ENCODE results near the gene ZDHHC1.

The ZDHHC1 gene

GRCh38 chr16:67451704-67452435 lies 35.6 kb upstream of the ZDHHC1 start:
- Histone ChIP-seq H3K4me2 (no peak overlapping the region), H3K36me3 (peaks cover 53 to 100% (median 94%) of the 10 kb centered on the region in 11 experiments), H3K9ac (0 out of 22 replicates have a peak overlapping the region, but pooled peaks of 1 of the 11 experiments have one; percentile 28), H3K4me3 (no peak overlapping the region), H3K9me3 (replicated peaks in 1 of 11) (no peaks in the 10 kb centered on the region), H3K4me1 (peaks cover 6 to 55% (median 17%) of the 10 kb centered on the region in 10 experiments; a peak in 17 of 20 replicates), H3K27ac (no peak overlapping the region), H3K27me3 (no peaks in the 10 kb centered on the region), H4K20me1 (peaks cover 85 to 100% (median 100%) of the 10 kb centered on the region in 11 experiments)
- no peak for TF ChIP-seq Cebpa-rat (IDR thresholded peaks at IDR 0.05)

- Histone ChIP-seq H3K27ac (no peak overlapping the region), H3K4me2 (no peak overlapping the region), H3K9me3 (replicated peaks in 1 of 11) (no peaks in the 10 kb centered on the region), H3K9ac (0 out of 22 replicates have a peak overlapping the region, but pooled peaks of 1 of the 11 experiments have one; percentile 28), H3K36me3 (peaks cover 53 to 100% (median 94%) of the 10 kb centered on the region in 11 experiments), H3K27me3 (no peaks in the 10 kb centered on the region), H4K20me1 (peaks cover 85 to 100% (median 100%) of the 10 kb centered on the region in 11 experiments), H3K4me3 (no peak overlapping the region), H3K4me1 (peaks cover 0 to 55% (median 11%) of the 10 kb centered on the region in 10 experiments; a peak in 15 of 20 replicates)
- no peak for TF ChIP-seq Cebpa-rat (IDR thresholded peaks at IDR 0.05)
Measured at GRCh38 chr16:67451061-67451703, 34.9 kb upstream of the ZDHHC1 start.

GRCh38 chr16:67449739-67450138 lies 33.5 kb upstream of the ZDHHC1 start:
- H3K27ac ChIP-seq = no peak overlapping the region
- peaks cover 0 to 42% (median under 1%) of the 10 kb centered on the region in 10 experiments; a peak in 8 of 20 replicates for H3K4me1 ChIP-seq
- H3K27me3 ChIP-seq = no peaks in the 10 kb centered on the region
- peak overlapping the region in 2 of 11 experiments; percentile 30 to 33; a peak in 1 of 22 replicates for H3K9ac ChIP-seq
- H3K9me3 ChIP-seq (replicated peaks in 1 of 11) = no peaks in the 10 kb centered on the region
- peaks cover 57 to 100% (median 100%) of the 10 kb centered on the region in 11 experiments for H3K36me3 ChIP-seq
- H4K20me1 ChIP-seq = peaks cover 85 to 100% (median 100%) of the 10 kb centered on the region in 11 experiments
- no peak overlapping the region for H3K4me3 ChIP-seq
- H3K4me2 ChIP-seq = no peak overlapping the region; a peak in 1 of 22 replicates
- no peak for TF ChIP-seq Cebpa-rat (IDR thresholded peaks at IDR 0.05)

GRCh38 chr16:67449336-67449735 lies 33.1 kb upstream of the ZDHHC1 start:
- Histone ChIP-seq H3K9me3 (replicated peaks in 1 of 11) (no peaks in the 10 kb centered on the region), H3K4me1 (peaks cover 0 to 39% (median 0%) of the 10 kb centered on the region in 10 experiments; a peak in 6 of 20 replicates), H3K27ac (no peak overlapping the region), H4K20me1 (peaks cover 85 to 100% (median 100%) of the 10 kb centered on the region in 11 experiments), H3K9ac (peak overlapping the region in 2 of 11 experiments; percentile 33 to 46; a peak in 3 of 22 replicates), H3K36me3 (peaks cover 59 to 100% (median 100%) of the 10 kb centered on the region in 11 experiments), H3K4me2 (no peak overlapping the region; a peak in 1 of 22 replicates), H3K4me3 (no peak overlapping the region), H3K27me3 (no peaks in the 10 kb centered on the region)
- TF ChIP-seq Cebpa-rat (IDR thresholded peaks at IDR 0.05) = no peak

- Histone ChIP-seq H3K9me3 (replicated peaks in 1 of 11) (no peaks in the 10 kb centered on the region), H3K4me2 (no peak overlapping the region), H3K4me1 (peaks cover 0 to 39% (median 0%) of the 10 kb centered on the region in 10 experiments; a peak in 5 of 20 replicates), H3K27me3 (no peaks in the 10 kb centered on the region), H3K4me3 (no peak overlapping the region), H3K27ac (no peak overlapping the region), H3K36me3 (peaks cover 65 to 100% (median 100%) of the 10 kb centered on the region in 11 experiments), H4K20me1 (peaks cover 86 to 100% (median 100%) of the 10 kb centered on the region in 11 experiments), H3K9ac (peak overlapping the region in 2 of 11 experiments; percentile 33 to 46; a peak in 3 of 22 replicates)
- TF ChIP-seq Cebpa-rat (IDR thresholded peaks at IDR 0.05) = no peak
Measured at GRCh38 chr16:67448580-67448979, 32.3 kb upstream of the ZDHHC1 start.

GRCh38 chr16:67447508-67448076 lies 31.3 kb upstream of the ZDHHC1 start:
- Histone ChIP-seq H3K27me3 (no peaks in the 10 kb centered on the region), H3K9ac (peak overlapping the region in 1 of 11 experiments; percentile 34; a peak in 2 of 22 replicates), H4K20me1 (peaks cover 87 to 100% (median 100%) of the 10 kb centered on the region in 11 experiments), H3K9me3 (replicated peaks in 1 of 11) (no peaks in the 10 kb centered on the region), H3K4me1 (peaks cover 0 to 41% (median 3%) of the 10 kb centered on the region in 10 experiments; a peak in 6 of 20 replicates), H3K4me2 (no peak overlapping the region), H3K36me3 (peaks cover 62 to 100% (median 100%) of the 10 kb centered on the region in 11 experiments), H3K27ac (no peak overlapping the region), H3K4me3 (no peak overlapping the region)
- TF ChIP-seq Cebpa-rat (IDR thresholded peaks at IDR 0.05) = no peak

- peak overlapping the region in 2 of 11 experiments; percentile 34 to 38; a peak in 3 of 22 replicates for H3K9ac ChIP-seq
- H3K4me2 ChIP-seq = no peak overlapping the region
- peaks cover 0 to 45% (median 6%) of the 10 kb centered on the region in 10 experiments; a peak in 9 of 20 replicates for H3K4me1 ChIP-seq
- H3K36me3 ChIP-seq = peaks cover 62 to 100% (median 100%) of the 10 kb centered on the region in 11 experiments
- H3K27me3 ChIP-seq = no peaks in the 10 kb centered on the region
- no peaks in the 10 kb centered on the region for H3K9me3 ChIP-seq (replicated peaks in 1 of 11)
- H3K4me3 ChIP-seq = no peak overlapping the region
- no peak overlapping the region for H3K27ac ChIP-seq
- H4K20me1 ChIP-seq = peaks cover 87 to 100% (median 100%) of the 10 kb centered on the region in 11 experiments
- no peak for TF ChIP-seq Cebpa-rat (IDR thresholded peaks at IDR 0.05)
Measured at GRCh38 chr16:67446968-67447507, 30.8 kb upstream of the ZDHHC1 start.

Data from BLaER1 treated with 17β-estradiol and CSF1 and Interleukin-3, amounts not matched to agents 10 nM and 100 nM (cell line).